Left renal cortex interstitium (tissue), 4 donors: ENCODE results near the gene SHPK. TPM values are rescaled to one million over a fixed set of nuclear protein-coding genes. Genes with fewer than 3 reads are reported as not detected.

Experiments
- DNase-seq, 4 donors: peaks; one replicate each; pipeline ENCODE4 v3.0.0-alpha.2; 2013; ENCODE audit warnings: low read depth in 4 of 4, low spot score in 2 of 4, missing footprints in 1 of 4
- polyA plus RNA-seq, 4 donors: library from polyadenylated mRNA; unstranded; fragments of 120-200 nt; gene quantifications; one replicate each; pipeline ENCODE4 v1.2.1, GENCODE V29; 2013; ENCODE audit not compliant: insufficient read length in 4 of 4

Gene SHPK, protein sequence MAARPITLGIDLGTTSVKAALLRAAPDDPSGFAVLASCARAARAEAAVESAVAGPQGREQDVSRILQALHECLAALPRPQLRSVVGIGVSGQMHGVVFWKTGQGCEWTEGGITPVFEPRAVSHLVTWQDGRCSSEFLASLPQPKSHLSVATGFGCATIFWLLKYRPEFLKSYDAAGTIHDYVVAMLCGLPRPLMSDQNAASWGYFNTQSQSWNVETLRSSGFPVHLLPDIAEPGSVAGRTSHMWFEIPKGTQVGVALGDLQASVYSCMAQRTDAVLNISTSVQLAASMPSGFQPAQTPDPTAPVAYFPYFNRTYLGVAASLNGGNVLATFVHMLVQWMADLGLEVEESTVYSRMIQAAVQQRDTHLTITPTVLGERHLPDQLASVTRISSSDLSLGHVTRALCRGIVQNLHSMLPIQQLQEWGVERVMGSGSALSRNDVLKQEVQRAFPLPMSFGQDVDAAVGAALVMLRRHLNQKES
- 10 to 100 TPM; 12.6 to 19.1 (median 18.2) TPM for polyA plus RNA-seq

DNA sequence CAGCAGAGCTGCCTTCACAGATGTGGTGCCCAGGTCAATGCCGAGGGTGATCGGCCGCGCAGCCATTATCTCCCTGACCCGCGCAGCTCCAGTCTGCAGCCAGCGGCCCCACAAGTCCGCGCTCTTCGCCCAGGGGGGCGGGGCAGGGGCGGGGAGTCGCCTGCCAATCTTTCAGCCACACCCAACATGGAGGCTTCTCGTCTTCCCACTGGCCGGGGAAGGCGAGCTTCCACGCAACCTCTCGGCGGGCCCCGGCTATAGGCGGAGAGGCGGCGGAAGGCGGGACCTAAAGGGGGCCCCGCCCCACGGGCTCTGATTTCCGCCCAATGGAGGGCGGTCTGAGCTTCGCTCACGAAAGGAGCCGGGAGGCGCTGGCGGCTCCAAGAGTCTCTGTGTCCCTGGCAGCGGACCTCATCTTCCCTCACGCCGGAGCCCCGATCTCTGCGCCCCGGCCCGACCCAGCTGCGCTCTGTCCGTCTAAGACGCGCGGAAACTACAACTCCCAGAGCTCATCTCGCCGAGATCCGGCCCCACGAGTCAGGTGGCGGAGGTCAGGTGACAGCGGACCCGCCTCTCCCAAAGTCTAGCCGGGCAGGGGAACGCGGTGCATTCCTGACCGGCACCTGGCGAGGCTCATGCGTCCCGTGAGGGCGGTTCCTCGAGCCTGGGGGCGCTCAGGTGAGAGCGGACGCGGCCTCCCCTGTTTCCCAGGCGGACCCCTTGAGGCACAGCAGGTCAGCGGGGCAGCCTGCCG, at the start of gene SHPK, which contains the start of gene CTNS:
Gene SHPK (minus strand): TSS at position 97 of the 754 bp plus-strand sequence. CDS start 31 bp downstream, at position 66.
Gene CTNS (plus strand): TSS at position 607 of the 754 bp plus-strand sequence. CDS start 3,447 bp downstream, outside the sequence.
- DNase-seq, result peak; percentile 87 to 93 (median 90)

GRCh38 chr17:3685174-3685573, 49.1 kb upstream of the SHPK start:
- no peak for DNase-seq

DNA sequence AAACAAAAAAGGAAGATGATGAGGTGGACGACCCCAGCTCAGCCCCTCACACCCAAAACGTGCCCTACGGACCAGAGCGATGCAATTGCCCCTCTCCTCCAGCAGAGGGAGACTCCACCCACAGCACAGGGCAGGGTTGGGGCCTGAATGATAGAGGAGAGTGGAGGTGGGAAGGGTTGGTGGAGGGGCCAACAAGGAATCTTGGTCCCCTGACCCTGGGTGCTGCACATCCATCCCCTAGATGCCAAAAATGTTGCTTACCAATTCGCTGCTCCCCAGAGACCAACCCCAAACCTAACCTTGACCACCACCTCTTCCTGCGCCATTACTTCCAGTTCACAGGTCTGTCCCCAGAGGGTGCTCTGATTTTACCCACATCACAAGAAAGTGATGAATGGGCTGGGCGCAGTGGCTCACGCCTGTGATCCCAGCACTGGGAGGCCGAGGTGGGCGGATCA, 47.0 kb upstream of the SHPK start:
- no peak for DNase-seq

- DNase-seq, result no peak
Measured at GRCh38 chr17:3682033-3682432, 46.0 kb upstream of the SHPK start.

DNA sequence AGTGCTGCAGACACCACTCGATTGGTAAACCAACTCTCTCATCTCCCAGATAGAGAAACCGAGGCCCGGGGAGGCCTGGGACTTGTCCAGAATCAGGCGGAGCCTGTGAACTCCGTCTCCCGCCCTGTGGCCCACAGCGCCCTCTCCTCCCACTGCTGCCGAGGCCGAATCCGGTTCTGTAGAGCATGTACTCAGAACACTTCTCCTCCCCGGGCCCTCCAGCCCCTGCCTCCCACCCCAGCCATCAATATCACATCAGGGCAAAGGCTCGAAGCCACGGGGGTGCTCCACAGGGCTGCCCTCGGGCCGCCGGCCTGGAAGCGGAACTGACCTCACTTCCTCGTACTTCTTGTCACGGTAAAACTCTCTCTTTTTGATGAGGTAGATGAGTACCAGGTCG, 45.5 kb upstream of the SHPK start:
- no peak for DNase-seq

GRCh38 chr17:3681057-3681456, 45.0 kb upstream of the SHPK start:
- DNase-seq, result no peak

DNA sequence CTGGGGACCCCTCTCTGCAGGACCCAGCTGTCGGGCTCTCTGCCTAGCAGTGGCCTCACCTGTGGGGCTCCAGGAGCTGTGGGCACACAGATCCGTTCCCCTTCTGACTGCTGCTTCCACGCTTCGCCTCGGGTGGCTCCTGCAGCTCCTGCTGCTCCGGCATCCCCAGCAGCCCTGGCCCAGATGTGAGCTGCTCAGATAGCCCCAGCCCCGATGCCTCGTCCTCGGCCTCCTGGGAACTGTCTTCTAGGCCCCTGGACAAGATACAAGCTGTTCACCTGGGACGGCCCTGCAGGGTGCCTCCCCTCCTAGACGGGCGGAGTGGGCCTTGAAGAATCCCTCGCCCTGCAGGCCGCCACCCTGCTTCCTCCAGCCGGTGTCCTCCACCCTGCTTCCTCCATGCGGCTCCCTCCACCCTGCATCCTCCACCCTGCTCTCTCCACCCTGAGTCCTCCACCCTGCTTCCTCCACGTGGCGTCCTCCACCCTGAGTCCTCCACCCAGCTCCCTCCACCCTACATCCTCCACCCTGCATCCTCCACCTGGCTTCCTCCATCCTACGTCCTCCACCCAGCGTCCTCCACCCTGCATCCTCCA, 43.6 kb upstream of the SHPK start:
- DNase-seq, result no peak

- DNase-seq, result no peak
Measured at GRCh38 chr17:3678821-3679530, 42.9 kb upstream of the SHPK start.

DNA sequence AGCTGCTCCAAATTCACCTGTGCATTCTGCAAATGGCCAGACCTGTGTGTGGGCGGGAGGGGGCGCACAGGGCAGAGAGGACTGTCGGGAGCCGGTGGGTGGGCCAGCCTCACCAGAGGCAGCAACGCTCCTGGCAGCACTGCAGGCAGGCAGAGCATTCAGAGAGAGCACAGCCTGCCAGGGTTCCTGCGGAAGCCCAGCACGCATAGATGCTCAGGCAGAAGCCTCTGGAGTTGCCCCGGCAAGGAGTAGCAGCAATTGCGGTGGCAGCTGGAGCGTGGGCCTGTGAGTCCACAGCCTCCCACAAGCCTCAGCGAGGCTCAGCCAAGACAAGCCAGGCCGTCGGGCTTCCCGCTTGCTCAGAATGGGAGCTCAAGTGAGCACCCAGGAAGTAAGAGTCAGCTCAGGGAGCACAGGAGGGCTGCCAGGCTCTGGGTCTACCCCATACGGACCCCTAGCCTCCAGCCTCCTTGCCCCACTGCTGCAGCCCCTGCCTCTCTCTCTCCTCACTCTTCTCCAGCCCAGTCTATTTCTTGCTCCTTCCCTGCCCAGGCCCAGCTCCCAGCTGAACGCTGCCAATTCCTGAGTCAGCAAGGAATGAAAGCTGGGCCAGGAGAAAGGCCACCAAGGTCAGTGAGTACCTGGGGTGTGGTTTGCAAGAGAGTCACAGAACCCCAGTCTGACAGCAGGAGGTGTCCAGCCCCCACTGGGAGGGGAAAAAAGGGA, 42.2 kb upstream of the SHPK start:
- DNase-seq, result no peak

- DNase-seq, result no peak
Measured at GRCh38 chr17:3675886-3676285, 39.8 kb upstream of the SHPK start.

DNA sequence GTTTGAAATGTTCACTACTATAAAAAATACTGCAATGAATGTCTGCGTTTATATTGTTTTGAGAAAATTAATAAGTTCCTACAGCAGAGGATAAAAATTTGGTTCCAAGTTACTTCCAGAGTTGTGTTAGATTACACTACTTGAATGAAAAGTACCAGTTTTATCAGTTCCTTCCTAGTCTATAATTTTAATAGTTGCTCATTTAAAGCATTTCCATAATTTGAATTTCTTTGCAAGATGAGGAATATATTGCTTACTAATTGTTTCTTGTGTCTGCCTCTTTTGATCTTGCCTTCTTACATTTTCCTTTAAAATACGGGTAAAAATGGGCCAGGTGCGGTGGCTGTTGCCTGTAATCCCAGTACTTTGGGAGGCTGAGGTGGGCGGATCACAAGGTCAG, 36.5 kb upstream of the SHPK start:
- DNase-seq, result no peak

DNA sequence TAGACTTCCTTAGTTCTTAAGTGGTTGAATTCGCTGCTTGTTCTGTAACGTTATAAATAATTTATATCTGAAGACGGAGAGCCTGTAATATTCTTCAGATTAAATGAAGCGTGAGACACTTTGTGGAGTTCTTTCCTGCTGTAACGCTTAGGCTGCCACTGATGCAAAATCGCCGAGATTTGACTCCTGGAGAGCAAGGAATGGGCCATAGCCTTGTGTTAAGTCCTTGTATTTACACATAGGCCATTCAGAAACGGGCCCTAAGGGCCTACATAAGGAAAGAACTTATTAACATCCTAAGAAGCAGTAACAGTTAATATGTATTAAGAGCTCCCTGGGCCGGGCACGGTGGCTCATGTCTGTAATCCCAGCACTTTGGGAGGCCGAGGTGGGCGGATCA, 33.5 kb upstream of the SHPK start:
- DNase-seq, result no peak

DNA sequence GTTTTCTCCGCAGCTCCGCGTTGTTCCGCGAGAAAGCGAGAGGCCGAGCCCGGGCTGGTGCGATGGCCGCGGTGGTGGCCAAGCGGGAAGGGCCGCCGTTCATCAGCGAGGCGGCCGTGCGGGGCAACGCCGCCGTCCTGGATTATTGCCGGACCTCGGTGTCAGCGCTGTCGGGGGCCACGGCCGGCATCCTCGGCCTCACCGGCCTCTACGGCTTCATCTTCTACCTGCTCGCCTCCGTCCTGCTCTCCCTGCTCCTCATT, 33.0 kb upstream of the SHPK start:
- no peak for DNase-seq

GRCh38 chr17:3668279-3669084, 32.4 kb upstream of the SHPK start, which contains the start of the genes EMC6 and TAX1BP3:
EMC6 (plus strand) TSS chr17:3668812; CDS start chr17:3669147, 335 bp downstream.
TAX1BP3 (minus strand) TSS chr17:3668578; CDS start chr17:3668526, 52 bp downstream.
- peak; percentile 91 to 97 (median 96) for DNase-seq

DNA sequence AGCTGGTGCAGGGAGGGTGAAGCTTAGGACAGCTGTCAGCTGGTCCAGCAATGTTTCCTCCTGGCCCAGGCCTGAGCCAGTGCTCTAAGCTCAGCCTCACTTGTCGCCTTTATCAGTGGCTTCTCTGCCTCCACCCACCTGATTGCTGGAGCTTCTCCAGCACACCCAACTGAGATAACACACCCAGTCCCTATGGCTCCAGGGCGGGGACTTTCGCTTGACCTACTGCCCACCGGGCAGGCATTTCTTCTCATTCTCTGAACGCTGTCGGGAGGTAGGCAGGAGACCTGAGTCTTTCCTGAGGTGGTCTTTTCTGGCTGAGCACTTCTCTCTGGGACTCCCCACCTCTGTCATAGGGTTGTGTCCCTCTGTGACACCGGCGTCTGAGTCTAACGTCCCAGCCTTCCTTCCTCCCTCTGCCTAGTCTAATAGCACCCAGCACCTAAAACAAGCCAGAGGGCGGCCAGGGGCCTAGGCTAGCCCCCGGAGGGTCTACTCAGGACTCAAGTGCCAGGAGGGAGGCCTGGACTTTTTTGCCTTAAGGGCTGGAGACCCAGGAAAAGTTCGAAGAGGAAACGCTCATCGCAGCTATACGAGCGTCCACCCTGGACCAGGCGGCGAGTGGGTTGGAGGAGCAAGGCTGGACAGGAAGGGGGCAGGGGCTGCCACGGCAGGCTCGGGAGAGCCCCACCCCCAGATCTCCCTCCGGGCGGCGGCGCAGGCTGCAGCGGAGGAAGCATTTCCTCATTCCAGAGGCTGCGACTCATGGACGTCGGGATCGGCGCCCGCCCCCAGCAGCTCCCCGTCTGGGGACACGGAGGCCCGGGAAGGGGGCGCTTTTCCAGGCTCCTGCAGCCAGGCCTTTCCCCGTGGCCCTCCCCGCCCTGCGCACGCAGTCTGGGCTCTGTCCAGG, 31.6 kb upstream of the SHPK start:
- DNase-seq, result peak in 3 of 4 donors; percentile 61 to 76 (median 67)

DNA sequence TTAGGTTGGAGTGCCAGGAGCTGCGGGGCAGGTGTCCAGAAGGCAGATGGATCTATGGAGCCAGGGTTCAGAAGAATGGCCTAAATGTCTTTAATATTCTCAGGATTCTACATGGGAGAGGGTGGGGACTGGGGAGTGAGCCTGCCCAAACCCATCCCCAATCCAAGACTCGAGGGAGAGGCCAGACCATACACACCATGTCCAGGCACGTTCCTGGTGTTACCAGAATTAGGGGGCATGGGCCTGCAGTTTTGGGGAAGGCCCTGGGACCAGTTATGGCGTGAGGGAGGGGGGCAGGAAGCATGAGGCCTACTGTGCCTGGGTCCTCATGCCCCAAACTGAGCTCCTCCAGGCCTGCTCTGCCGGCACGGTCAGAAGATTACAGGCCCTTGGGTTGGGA, 30.5 kb upstream of the SHPK start:
- no peak for DNase-seq

GRCh38 chr17:3665834-3666233, 29.8 kb upstream of the SHPK start:
- DNase-seq, result no peak
